Heart left ventricle (tissue), 16 donors: ENCODE measurements around the gene OOSP3. TPM values are rescaled to one million over a fixed set of nuclear protein-coding genes. Genes with fewer than 3 reads are reported as not detected.
A peak's percentile ranks its signal among the peaks of the same experiment; 100 is the strongest.

Source experiments
- ATAC-seq, 4 donors: fragments of 200-7000 bp; cut with Tn5 transposase; one replicate each; pipeline ENCODE4 v1.9.1; 2020 to 2022; ENCODE audit warnings: moderate library complexity in 4 of 4, mild to moderate bottlenecking in 3 of 4, moderate number of reproducible peaks in 1 of 4
- DNase-seq, 5 donors: peaks; one replicate each; pipeline ENCODE4 v3.0.0-alpha.2; 2020
- H3K27ac ChIP-seq, 12 donors: fragments of 200-600 bp; sonication (generic) in 4 of 12; one replicate each; pipeline versions ENCODE4 v1.5.0 to v1.8.0; 2016 to 2022; ENCODE audit warnings: mild to moderate bottlenecking in 2 of 12
- H3K27me3 ChIP-seq, 9 donors: fragments of 200-600 bp; sonication (generic) in 2 of 9; one replicate each; pipeline versions ENCODE4 v1.5.1 to v1.8.0; 2016 to 2022; ENCODE audit warnings: mild to moderate bottlenecking in 3 of 9
- H3K36me3 ChIP-seq, 9 donors: fragments of 200-600 bp; sonication (generic) in 2 of 9; one replicate each; pipeline versions ENCODE4 v1.5.0 to v1.8.0; 2018 to 2022; ENCODE audit warnings: mild to moderate bottlenecking in 2 of 9
- H3K4me1 ChIP-seq, 12 donors: fragments of 200-600 bp; sonication (generic) in 4 of 12; one replicate each; pipeline versions ENCODE4 v1.5.0 to v1.8.0; 2016 to 2022; ENCODE audit warnings: mild to moderate bottlenecking in 3 of 12
- H3K4me3 ChIP-seq, 12 donors: fragments of 200-600 bp; sonication (generic) in 4 of 12; one replicate each; pipeline versions ENCODE4 v1.5.0 to v1.8.0; 2017 to 2022; ENCODE audit warnings: mild to moderate bottlenecking in 9 of 12, moderate library complexity in 4 of 12
- H3K9me3 ChIP-seq, 12 donors: fragments of 200-600 bp; sonication (generic) in 4 of 12; one replicate each; pipeline versions ENCODE4 v1.5.0 to v1.8.0; 2016 to 2022; ENCODE audit warnings: mild to moderate bottlenecking in 1 of 12
- CTCF ChIP-seq, 12 donors: fragments of 200-600 bp; sonication (generic) in 4 of 12; IDR thresholded peaks; one replicate each; pipeline versions ENCODE4 v1.5.0 to v1.8.0; 2018 to 2022; ENCODE audit warnings: antibody characterized with exemption in 12 of 12, mild to moderate bottlenecking in 5 of 12
- POLR2A ChIP-seq, 2 donors: fragments of 450-650 bp; IDR thresholded peaks; one replicate each; pipeline ENCODE4 v1.6.1; 2017; ENCODE audit warnings: antibody characterized with exemption in 2 of 2, mild to moderate bottlenecking in 2 of 2, moderate library complexity in 2 of 2
- WGBS, 4 donors: extraction: QIAGEN DNeasy Blood & Tissue Kit in 2 of 4; methylation state at CpG; one replicate each; pipeline versions ENCODE4 v1.1.5 to v1.1.7; 2013 to 2018; 5-methylcytosine and 5-hydroxymethylcytosine counted together
- intact Hi-C, 10 donors: fragments of 100-400 bp; cut with DNase I; formaldehyde crosslinking; loops; one replicate each; pipeline versions ENCODE4 v1.11.1 to v1.14.2; 2022
- polyA plus RNA-seq, 2 donors: library from polyadenylated mRNA; stranded (reverse); fragments of 200-250 nt; gene quantifications; one replicate each; pipeline ENCODE4 v1.2.3, GENCODE V29; 2013
- total RNA-seq, 9 donors: library from RNA; depleted of rRNA in 2 of 9; stranded (reverse); fragments of >200 nt in 2 of 9; fragmentation: NEBNext Ultra II Directional in 3 of 9; extraction: Animal tissue kit (Norgen Biotek cat#: 25700) in 3 of 9; gene quantifications; one replicate each; pipeline versions ENCODE4 v1.1.0 to v1.2.4, GENCODE V29; 2016 to 2023
- donor health status: ischemic (EF 13 %, LVEDD 7.1; RV severe dilation, severe dysfunction).
- donor health status: healthy with polysubstance abuse.
- donor health status: DM: no; HTN: yes; CAD: no.
- donor health status: DM: no; HTN: no; CAD: no.
- donor health status: ischemic (EF 25% LVEDD 6.9; RV normal size, moderate dysfunction).
- donor health status: ischemic (EF 25% LVEDD 5.7; RV mildly dilated, moderate dysfunction).
- donor health status: healthy.
- donor health status: DM: yes; HTN: yes; CAD: no.
- donor health status: ischemic (EF 35%, LVEDD 5.7; RV mildly dilated, moderate dysfunction).
- donor health status: nonischemic (EF 11% LVEDD 7.7; RV severe dilation, severe dysfunction).
- donor health status: DM: yes; HTN: yes; CAD: no.
- donor health status: PGD.
- donor health status: ischemic (EF 29% LVEDD 5.4; RV normal size, mild dysfunction).
- donor health status: nonischemic (EF 23%, LVEDD 6.1; RV moderate dilation, normal function).

OOSP3 gene
- total and polyA plus RNA-seq, 11 donors: not detected

- Histone ChIP-seq H3K27ac (no peak overlapping the region), H3K9me3 (peaks cover 0 to 24% (median 15%) of the 10 kb centered on the region in 12 donors), H3K4me1 (no peaks in the 10 kb centered on the region), H3K4me3 (no peak overlapping the region), H3K27me3 (no peaks in the 10 kb centered on the region), H3K36me3 (no peaks in the 10 kb centered on the region)
- WGBS, 4 donors: 86 to 94% (median 91%) methylated on average over 2 of the region's 2 CpGs
- DNase-seq (no peak), ATAC-seq (no peak)
- intact Hi-C loops: loop anchor here in 5 of 10 donors (5.0 to 10.0 kb wide), 3 partner anchors 94 to 164 kb away; partner anchors contain the start of gene STX3 (in 1 of the 5)
- TF ChIP-seq CTCF (IDR thresholded peaks at IDR 0.05): no peak
- TF ChIP-seq POLR2A (IDR thresholded peaks at IDR 0.05): no peak
Measured at GRCh38 chr11:59918480-59918879, 39.9 kb downstream of the OOSP3 start.

- H3K27ac ChIP-seq: no peak overlapping the region
- ATAC-seq (no peak), DNase-seq (no peak)
- intact Hi-C loops: loop anchor here in 5 of 10 donors (5.0 to 10.0 kb wide), 3 partner anchors 94 to 164 kb away; partner anchors contain the start of gene STX3 (in 1 of the 5)
- TF ChIP-seq POLR2A (IDR thresholded peaks at IDR 0.05) (no peak), CTCF (IDR thresholded peaks at IDR 0.05) (peak in 10 of 12 donors; percentile 8 to 47 (median 37))
- no peaks in the 10 kb centered on the region for H3K27me3 ChIP-seq
- no peaks in the 10 kb centered on the region for H3K4me1 ChIP-seq
- WGBS, 4 donors: 46 to 53% (median 50%) methylated on average over 3 of the region's 3 CpGs
- peaks cover 0 to 30% (median 21%) of the 10 kb centered on the region in 12 donors for H3K9me3 ChIP-seq
- no peaks in the 10 kb centered on the region for H3K36me3 ChIP-seq
- no peak overlapping the region for H3K4me3 ChIP-seq
Measured at GRCh38 chr11:59918987-59919589, 40.5 kb downstream of the OOSP3 start.

GRCh38 chr11:59923813-59924212 is 45.2 kb downstream of the OOSP3 start:
- ATAC-seq: no peak
- no peak for DNase-seq
- peaks cover 0 to 62% (median 39%) of the 10 kb centered on the region in 12 donors for H3K9me3 ChIP-seq
- no peaks in the 10 kb centered on the region for H3K36me3 ChIP-seq
- TF ChIP-seq CTCF (IDR thresholded peaks at IDR 0.05) (no peak), POLR2A (IDR thresholded peaks at IDR 0.05) (no peak)
- intact Hi-C loops: no loop called here
- WGBS, 4 donors: 93 to 96% (median 95%) methylated on average over 6 of the region's 6 CpGs
- no peak overlapping the region for H3K27ac ChIP-seq
- no peaks in the 10 kb centered on the region for H3K4me1 ChIP-seq
- no peaks in the 10 kb centered on the region for H3K27me3 ChIP-seq
- no peak overlapping the region for H3K4me3 ChIP-seq

GRCh38 chr11:59931688-59932087 is 53.1 kb downstream of the OOSP3 start:
- WGBS, 4 donors: 67 to 76% (median 71%) methylated on average over 1 of the region's 1 CpG; no CpG with 5 or more reads in 1 of the 4 donors

More at GRCh38 chr11:59931688-59932087, 53.1 kb downstream of the OOSP3 start:
- ATAC-seq (no peak), DNase-seq (no peak)
- Histone ChIP-seq H3K36me3 (no peaks in the 10 kb centered on the region), H3K4me3 (no peak overlapping the region), H3K27ac (no peak overlapping the region), H3K9me3 (peaks cover 0 to 11% (median under 1%) of the 10 kb centered on the region in 12 donors), H3K4me1 (no peaks in the 10 kb centered on the region), H3K27me3 (no peaks in the 10 kb centered on the region)
- intact Hi-C loops: no loop called here
- TF ChIP-seq POLR2A (IDR thresholded peaks at IDR 0.05): no peak
- TF ChIP-seq CTCF (IDR thresholded peaks at IDR 0.05): no peak
